GM18951 (cell line): Measurements from ENCODE around the gene DDX5.
"Not testable (repeated sequence)": the region's sequence is repeated elsewhere in the genome, so short reads cannot be mapped to it uniquely, and the experiment has no call there.

Experiments used
- POLR2A ChIP-seq: IDR thresholded peaks from 4 replicates; pipeline ENCODE4 v1.6.1; 2011; ENCODE audit warnings: mild to moderate bottlenecking; ENCODE audit not compliant: insufficient read length, insufficient read depth; ENCODE audit errors: extremely low read depth
- in situ Hi-C: fragments of 300-500 bp; cut with MboI; formaldehyde crosslinking; loops from one replicate; pipeline ENCODE4 v1.12.0; 2022; ENCODE audit warnings: low sequenced_read_pairs, mixed read lengths, inconsistent platforms; ENCODE audit not compliant: unreplicated experiment

Gene DDX5

DNA sequence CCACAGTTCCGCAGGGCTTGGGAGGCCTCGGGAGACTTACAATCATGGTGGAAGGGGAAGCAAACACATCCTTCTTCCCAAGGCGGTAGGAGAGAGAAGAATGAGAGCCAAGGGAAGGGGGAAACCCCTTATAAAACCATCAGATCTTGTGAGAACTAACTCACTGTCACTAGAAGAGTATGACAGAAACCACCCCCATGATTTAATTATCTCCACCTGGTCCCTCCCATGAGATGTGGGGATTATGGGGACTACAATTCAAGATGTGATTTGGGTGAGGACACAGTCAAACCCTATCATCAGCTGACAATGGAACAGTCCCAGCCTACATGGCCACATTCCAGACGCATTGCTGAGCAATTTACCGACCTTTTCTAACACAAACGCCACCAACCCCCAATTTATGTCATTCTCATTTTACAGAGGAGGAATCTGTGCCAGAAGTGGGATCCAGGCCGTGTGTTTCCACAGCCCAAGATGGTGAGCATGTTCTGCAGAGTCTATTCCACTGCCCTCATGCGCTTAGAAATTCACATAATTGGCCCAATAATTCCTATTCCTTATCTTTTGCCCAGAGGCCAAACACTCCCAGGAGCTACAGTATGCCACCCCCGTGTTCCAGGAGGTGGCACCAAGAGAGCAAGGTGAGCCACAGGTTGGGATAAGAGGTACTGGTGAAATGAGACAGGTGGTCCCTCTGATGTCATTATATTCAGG is 39.9 kb downstream of the DDX5 start:
- TF ChIP-seq POLR2A: no peak
- in situ Hi-C loops: no loop called here

- in situ Hi-C loops: no loop called here
- TF ChIP-seq POLR2A: no peak
These were observed 44.3 kb downstream of the DDX5 start for GRCh38 chr17:64461788-64462187.

DNA sequence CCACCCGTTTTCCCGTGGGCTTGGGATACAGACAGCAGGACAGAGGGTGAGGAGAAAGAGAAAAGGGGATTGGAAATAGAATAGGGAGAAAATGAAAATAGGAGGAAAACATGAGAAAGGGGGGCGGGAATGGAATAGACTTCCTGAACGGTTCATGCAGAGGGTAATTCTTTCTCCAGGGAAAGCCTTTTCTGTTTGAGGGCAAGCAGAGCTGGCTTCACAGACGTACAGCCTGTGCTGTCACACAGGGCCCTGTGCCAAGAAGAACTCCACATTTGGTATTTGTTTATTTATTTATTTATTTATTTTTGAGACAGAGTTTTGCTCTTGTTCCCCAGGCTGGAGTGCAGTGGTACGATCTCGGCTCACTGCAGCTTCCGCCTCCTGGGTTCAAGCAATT is 45.1 kb downstream of the DDX5 start:
- TF ChIP-seq POLR2A: no peak
- in situ Hi-C loops: no loop called here

DNA sequence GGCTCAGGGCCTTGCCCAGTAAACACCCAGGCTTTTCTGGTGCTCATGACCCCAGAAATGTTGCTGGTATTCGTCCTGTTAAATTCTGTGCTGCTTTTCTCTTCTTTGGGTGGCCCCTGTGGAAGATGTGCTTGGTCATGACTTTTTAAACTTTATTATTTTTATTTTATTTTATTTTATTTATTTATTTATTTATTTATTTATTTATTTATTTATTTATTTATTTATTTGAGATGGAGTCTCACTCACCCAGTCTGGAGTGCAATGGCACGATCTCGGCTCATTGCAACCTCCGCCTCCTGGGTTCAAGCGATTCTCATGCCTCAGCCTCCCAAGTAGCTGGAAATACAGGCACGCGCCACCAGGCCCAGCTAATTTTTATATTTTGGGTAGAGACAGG is 46.3 kb downstream of the DDX5 start:
- in situ Hi-C loops: not testable (repeated sequence)

DNA sequence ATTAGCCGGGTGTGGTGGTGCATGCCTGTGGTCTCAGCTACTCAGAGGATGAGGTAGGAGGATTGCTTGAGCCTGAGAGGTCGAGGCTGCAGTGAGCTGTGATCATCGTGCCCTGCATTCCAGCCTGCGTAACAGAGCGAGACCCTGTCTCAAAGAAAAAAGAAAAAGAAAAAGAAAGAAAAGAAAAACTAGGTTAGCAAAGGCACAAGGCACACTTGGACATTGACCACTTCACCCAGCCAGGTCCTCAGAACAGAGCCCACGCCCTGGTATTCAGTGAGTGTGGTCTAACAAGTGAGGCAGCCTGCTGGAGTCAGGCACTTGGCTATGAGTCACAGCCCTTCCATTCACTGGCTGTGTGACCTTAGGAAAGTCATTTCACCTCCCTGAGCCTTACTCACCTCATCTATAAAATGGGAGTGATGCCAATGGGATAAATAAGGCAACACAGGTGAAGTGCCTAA is 46.8 kb downstream of the DDX5 start:
- in situ Hi-C loops: no loop called here
- no peak for TF ChIP-seq POLR2A

- TF ChIP-seq POLR2A: no peak
- in situ Hi-C loops: no loop called here
These were observed 47.3 kb downstream of the DDX5 start for GRCh38 chr17:64458756-64459155.

DNA sequence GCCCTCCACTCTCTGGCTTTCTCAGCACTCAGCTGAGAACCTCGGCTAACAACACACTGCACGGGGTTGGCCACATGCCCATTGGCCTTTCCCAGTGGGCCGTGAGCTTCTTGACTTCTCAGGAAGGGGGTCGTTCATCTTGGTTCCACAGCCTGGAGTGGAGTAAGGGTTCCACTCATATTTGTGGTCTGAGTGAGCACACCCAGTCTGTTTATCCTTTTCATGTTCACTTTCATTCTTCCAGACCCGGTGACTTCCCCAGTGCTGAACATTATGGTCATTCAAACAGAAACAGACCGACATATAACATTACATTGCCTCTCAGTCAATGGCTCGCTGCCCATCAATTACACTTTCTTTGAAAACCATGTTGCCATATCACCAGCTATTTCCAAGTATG is 48.9 kb downstream of the DDX5 start:
- in situ Hi-C loops: no loop called here
- TF ChIP-seq POLR2A: no peak

DNA sequence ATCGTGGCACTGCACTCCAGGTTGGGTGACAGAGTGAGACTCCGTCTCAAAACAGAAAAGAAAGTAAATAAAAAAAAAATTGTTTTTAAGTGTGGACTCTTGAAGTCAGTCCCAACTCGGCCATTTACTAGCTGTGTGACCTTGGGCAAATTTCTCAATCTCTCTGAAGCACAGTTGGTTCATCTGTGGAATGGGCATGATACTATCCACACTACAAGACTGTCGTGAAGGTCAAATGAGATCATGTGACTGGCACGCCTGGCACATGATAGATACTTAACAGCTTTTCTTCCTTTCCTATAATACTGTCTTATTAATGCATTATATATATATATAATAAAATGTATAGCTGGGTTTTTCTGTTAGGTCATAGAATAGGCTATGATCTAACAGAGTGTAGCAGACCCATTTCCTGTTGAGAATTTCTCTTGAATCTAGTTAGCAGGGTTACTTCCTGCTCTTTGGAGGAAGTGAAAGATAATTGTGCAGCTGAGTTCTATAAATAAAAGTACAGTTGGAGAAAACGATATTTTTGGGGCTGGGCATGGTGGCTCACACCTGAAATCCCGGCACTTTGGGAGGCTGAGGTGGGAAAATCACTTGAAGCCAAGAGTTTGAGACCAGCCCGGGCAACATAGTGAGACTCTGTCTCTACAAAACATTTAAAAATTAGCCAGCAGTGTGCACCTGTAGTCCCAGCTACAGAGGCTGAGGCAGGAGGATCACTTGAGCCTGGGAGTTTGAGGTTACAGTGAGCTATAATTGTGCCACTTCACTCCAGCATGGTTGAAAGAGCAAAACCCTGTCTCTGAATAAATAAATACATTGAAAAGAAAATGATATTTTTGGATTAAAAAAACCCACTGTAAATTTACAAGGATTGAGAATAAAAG is 49.9 kb downstream of the DDX5 start:
- in situ Hi-C loops: no loop called here

GRCh38 chr17:64449545-64449944 is 56.5 kb downstream of the DDX5 start:
- in situ Hi-C loops: no loop called here
- no peak for TF ChIP-seq POLR2A

More for the DNA sequence above, 49.9 kb downstream of the DDX5 start:
- no peak for TF ChIP-seq POLR2A

DNA sequence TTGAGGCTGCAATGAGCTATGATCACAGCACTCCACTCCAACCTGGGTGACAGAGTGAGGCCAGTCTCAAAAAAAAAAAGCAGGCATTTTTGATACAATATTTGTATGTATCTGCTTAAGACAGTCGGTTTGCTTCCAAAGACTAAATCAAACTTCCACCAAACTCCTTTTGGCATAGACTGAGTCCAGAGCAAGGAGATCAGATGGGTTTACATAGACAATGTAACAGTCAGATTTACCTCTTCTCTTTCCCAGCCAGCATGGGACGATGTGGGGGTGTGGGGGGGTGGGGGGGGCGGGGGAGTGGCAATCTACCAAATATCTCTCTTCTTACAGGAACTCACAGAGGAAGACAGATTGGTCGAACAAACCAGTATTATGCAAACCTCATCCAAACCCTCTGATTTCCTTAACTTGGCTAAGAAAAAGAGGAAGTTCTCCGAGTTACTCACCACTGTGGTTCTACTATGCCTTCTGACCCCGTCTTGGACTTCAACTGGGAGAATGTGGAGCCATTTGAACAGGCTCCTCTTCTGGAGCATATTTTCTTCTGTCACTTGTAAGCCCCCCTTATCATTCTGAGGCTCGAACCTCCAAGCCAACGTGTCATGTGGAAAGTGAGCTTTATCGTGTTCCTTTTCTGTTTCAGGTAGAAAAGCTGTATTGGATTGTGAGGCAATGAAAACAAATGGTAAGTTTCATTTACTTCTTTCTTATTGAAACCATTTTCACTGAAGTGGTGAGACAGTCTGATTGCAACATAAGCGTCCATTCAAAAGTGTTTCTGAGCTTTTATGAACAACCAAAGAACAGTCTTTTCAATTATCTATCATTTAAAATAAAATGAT is 57.2 kb downstream of the DDX5 start, which contains the start of gene MILR1:
Gene MILR1 (plus strand): TSS at position 451 of the 848 bp plus-strand sequence. CDS start 54 bp downstream, at position 505.
- in situ Hi-C loops: no loop called here
- no peak for TF ChIP-seq POLR2A
